IPS-11a (cell line): Measurements from ENCODE around the gene SNX10.

Experiments
- H3K4me3 ChIP-seq: one replicate; pipeline ENCODE4 v1.5.1; 2013; ENCODE audit warnings: low read depth, low read length, control low read depth

SNX10 gene

DNA sequence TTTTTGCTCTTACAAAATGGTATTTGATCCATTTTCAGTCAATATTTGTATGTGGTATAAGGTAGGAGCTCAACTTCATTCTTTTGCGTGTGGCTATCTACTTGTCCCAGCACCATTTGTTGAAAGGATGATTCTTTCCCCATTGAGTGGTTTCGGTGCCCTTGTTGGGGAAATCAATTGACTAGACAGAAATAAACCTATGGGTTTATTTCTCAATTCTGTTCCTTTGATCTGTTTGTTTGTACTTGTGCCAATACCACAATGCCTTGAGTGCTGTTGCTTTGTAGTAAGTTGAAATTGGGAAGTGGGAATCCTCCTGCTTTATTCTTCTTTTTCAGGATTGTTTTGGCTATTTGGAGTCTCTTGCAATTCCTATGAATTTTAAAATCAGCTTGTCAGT, 41.0 kb downstream of the SNX10 start:
- H3K4me3 ChIP-seq = no peak overlapping the region

- H3K4me3 ChIP-seq = no peak overlapping the region
These were observed 42.7 kb downstream of the SNX10 start for GRCh38 chr7:26334166-26334859.

DNA sequence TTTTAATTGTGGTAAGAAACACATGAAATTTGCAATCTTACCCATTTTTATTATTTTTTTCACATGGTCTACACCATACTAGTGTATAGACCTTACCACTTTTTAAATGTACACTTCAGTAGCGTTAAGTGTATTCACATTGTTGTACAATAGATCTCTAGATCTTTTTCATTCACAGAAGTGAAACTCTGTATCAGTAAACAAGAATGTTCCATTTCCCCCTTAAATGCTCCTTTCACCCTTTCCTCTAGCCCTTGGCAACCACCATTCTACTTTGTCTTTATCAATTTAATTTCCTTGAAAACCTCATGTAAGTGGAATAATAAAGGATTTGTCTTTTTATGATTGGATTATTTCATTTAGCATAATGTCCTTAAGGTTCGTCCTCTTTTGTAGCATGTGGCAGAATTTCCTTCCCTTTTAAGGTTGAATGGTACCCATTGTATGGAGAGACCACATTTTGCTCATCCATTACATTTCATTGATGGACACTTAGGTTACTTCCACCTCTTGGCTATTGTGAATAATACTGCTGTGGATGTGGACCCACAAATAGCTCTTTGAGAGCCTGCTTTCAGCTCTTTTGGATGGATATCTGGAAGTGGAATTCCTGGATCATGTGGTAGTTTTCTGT, 45.7 kb downstream of the SNX10 start:
- H3K4me3 ChIP-seq = no peak overlapping the region

- no peak overlapping the region for H3K4me3 ChIP-seq
These were observed 48.9 kb downstream of the SNX10 start for GRCh38 chr7:26340476-26341018.

DNA sequence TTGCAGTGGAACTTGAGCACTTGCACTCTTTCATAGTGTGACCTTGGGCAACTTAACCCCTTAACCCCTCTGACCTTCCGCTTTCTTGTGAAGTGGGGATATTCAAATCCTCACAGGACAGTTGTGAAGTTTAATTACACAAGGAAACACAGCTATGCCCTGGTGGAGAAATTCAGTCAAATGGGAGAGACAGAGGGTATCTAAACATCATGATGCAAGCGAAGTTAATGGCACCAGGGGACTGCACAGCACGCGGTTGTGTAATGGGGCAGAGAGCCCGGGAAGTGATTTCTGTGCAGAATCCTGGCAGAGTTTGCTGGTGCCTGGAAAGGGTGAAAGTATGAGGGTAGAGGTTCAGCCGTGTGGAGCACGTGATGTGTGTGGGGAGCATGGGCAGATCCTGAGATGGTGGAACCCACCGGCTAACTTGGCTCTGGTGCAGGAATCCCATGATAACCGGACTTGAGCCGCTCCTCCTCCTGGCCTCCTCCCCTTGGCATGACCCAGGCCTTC, 51.7 kb downstream of the SNX10 start:
- no peak overlapping the region for H3K4me3 ChIP-seq

DNA sequence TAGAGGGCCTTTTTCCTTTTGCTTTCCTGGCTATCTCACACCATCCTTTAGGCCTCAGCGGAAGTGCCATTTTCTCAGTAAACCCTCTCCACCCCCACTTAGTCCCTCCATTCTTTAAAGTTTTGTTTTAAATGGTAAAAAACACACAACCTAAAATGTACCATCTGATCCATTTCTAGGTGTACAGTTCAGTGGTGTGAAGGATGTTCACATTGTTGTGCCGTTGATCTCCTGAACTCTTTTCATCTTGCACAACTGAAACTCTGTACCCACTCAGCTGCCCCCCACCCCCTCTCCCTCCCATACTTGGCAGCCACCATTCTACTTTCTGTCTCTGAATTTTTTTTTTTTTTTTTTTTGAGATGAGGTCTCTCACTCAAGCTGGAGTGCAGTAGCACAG, 52.2 kb downstream of the SNX10 start:
- H3K4me3 ChIP-seq = no peak overlapping the region

GRCh38 chr7:26345202-26345601, 53.5 kb downstream of the SNX10 start:
- H3K4me3 ChIP-seq = no peak overlapping the region

- H3K4me3 ChIP-seq = no peak overlapping the region
These were observed 54.2 kb downstream of the SNX10 start for GRCh38 chr7:26345837-26346236.

DNA sequence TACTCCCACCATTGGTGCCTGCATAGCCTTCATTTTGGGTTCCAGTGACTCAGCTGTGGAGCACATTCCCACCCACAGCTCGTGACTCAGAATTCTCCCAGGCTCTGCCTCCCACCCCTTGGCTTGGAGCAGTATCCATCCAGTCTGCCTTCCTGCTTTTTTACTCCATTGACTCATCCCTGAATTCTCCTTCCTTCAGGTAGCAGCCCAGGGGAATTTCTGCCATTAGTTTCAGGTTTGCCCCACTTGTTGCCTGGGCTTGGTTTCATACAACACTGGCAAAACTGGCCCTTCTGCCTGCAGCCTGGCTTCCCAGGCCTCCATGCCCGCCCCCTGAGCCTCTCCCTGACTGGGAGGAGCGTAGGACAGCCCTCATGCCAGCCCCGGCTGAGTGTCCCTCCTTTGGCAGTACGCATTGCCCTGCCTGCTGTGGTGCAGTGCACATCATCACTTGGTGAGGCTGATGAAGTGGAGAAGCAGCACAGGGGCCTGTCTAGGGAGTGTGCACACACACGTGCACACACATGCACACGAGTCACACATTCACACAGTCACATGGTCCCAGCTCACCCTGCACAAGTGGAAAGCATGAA, 55.0 kb downstream of the SNX10 start:
- no peak overlapping the region for H3K4me3 ChIP-seq

- H3K4me3 ChIP-seq = no peak overlapping the region
These were observed 56.7 kb downstream of the SNX10 start for GRCh38 chr7:26348234-26348851.

DNA sequence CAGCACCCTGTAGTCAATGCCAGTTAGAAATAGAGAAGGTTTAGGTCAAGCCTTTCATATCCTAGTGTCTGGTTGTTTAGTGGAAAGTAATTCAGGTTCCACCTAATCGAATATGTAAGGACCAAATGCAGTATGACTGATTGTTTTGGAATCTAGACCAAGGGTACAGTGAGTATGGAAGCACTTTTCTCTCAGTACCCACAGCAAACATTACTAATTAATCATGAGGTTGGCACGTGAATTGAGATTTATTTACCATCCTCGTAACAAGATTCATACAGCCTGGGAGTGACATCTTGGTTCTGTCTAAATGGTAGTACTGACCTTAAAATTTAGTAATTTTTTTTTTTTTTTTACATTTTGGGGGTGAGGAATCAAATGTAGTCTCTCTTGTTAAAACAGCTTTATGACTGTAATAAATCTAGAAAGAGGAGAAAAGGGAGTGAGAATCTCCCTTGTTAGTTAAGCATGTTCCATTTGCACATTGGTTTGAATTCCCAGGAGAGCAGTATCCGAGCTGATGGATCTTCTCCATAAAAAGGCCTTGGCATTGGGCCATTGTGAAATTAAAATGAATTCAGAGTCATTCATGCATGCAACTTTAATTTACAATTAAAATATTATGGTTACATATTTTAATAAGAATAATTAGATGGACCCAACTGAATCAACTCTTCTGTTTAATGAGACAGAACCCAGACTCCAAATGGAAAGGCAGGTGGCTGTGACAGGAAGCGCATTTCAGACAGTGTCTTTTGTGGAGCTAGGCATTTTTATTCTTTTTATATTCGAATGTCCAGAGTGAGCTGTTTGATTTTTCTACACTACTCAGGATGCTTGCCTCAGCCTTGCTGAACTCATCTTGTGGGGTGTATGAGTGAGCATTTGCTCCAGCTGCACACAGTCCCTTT, 57.6 kb downstream of the SNX10 start:
- H3K4me3 ChIP-seq = no peak overlapping the region

GRCh38 chr7:26351171-26351570, 59.5 kb downstream of the SNX10 start:
- no peak overlapping the region for H3K4me3 ChIP-seq

- no peak overlapping the region for H3K4me3 ChIP-seq
These were observed 64.6 kb downstream of the SNX10 start for GRCh38 chr7:26356229-26356628.

GRCh38 chr7:26356929-26357798, 65.5 kb downstream of the SNX10 start:
- no peak overlapping the region for H3K4me3 ChIP-seq

DNA sequence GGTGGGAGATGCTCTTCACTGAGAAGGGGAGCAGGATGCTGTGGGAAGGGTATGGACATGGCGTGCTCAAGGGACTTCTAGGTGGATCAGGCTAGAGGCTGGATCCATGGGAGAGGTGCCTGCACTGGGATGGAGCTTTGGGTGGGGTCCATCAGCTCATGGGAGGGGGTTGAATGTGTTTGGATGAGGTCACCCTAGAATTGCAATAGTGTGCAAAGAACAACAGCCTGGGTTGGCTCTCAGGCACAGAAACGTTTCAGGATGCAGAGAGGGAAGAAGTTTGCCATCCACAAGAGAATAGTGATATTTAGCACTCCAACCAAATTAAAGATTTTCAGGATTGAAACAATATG, 66.1 kb downstream of the SNX10 start:
- H3K4me3 ChIP-seq = no peak overlapping the region

DNA sequence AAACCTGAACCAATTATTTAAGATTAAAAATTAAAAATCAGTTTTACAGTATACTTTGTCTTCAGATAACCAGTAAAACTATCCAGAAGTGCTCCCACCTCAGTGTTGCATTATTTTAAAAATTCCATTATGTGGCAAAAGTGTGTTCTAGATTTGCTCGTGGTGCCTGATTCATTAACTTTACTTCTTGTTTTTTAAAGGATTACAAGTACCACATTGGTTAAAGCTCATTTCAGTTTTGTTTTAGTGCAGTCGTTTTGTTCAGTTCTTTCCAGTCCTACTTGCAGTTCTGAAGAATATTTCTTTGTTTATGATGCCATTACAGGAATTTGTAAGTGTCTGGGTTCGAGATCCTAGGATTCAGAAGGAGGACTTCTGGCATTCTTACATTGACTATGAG, 69.0 kb downstream of the SNX10 start:
- no peak overlapping the region for H3K4me3 ChIP-seq

DNA sequence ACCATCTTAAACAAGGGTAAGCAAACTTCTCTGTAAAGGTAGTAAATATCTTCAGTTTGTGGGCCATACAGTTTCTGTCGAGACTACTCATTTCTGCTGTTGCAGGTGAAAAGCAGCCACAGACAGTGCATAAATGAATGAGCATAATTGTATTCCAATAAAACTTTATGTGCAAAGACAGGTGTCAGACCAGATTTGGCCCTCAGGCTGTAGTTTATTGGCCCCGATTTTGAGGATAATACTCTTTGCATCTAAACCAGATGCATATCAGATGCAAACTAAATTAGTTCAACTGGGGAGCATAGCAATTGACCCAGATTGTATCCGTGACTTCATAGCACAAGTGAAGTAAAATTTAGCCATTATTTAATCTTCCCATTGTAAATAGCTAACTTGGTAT, 70.0 kb downstream of the SNX10 start:
- H3K4me3 ChIP-seq = no peak overlapping the region

DNA sequence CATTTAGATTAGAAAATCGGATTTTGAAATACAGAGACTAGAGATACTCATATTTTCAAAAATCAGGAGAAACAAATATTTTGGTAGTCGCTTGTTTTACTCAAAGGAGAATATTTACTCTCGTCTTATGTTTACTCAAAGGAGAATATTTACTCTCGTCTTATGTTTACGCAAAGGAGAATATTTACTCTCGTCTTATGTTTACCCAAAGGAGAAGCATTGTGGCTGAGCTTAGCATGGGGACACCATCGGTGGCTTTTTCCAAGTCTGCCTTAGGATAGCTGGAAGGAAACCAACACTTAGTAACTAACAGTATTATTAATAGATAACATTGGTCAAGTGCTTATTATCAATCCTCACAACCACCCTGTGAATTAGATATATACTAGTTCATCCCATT, 71.8 kb downstream of the SNX10 start:
- no peak overlapping the region for H3K4me3 ChIP-seq

- H3K4me3 ChIP-seq = no peak overlapping the region
These were observed 73.6 kb downstream of the SNX10 start for GRCh38 chr7:26365077-26365900.
